Uterus (tissue), 4 donors: ENCODE measurements around the gene KRTAP29-1. TPM values are rescaled to one million over a fixed set of nuclear protein-coding genes. Genes with fewer than 3 reads are reported as not detected.

ENCODE experiments used
- DNase-seq, 2 donors: peaks; one replicate each; pipeline ENCODE4 v3.0.0-alpha.2; 2019 to 2020
- H3K27ac ChIP-seq, 2 donors: fragments of 200-600 bp; sonication (generic); 1 replicate in 1 of 2; 2 replicates in 1 of 2; pipeline ENCODE4 v1.5.1; 2016 to 2018
- H3K27me3 ChIP-seq, 2 donors: fragments of 200-600 bp; sonication (generic); one replicate each; pipeline ENCODE4 v1.5.1; 2018 to 2019; ENCODE audit warnings: control low read depth in 1 of 2
- H3K36me3 ChIP-seq, 2 donors: fragments of 200-600 bp; sonication (generic); one replicate each; pipeline ENCODE4 v1.5.1; 2019; ENCODE audit warnings: control low read depth in 1 of 2
- H3K4me1 ChIP-seq, 2 donors: fragments of 200-600 bp; sonication (generic); one replicate each; pipeline ENCODE4 v1.5.1; 2018 to 2019; ENCODE audit warnings: control low read depth in 1 of 2
- H3K4me3 ChIP-seq, 2 donors: fragments of 200-600 bp; sonication (generic); 1 replicate in 1 of 2; 2 replicates in 1 of 2; pipeline ENCODE4 v1.5.1; 2018 to 2019; ENCODE audit warnings: mild to moderate bottlenecking in 1 of 2
- H3K9me3 ChIP-seq, 2 donors: fragments of 200-600 bp; sonication (generic); one replicate each; pipeline ENCODE4 v1.5.1; 2019; ENCODE audit warnings: control low read depth in 1 of 2
- CTCF ChIP-seq, 4 experiments: fragments of 200-600 bp in 2 of 4; fragments of 450-650 bp in 2 of 4; sonication (generic) in 2 of 4; IDR thresholded peaks; one replicate each; pipeline ENCODE4 v1.5.1; 2016 to 2019; ENCODE audit warnings: antibody characterized with exemption in 4 of 4, mild to moderate bottlenecking in 2 of 4, moderate library complexity in 1 of 4
- POLR2A ChIP-seq, 2 donors: fragments of 450-650 bp; IDR thresholded peaks; one replicate each; pipeline ENCODE4 v1.6.1; 2016; ENCODE audit warnings: antibody characterized with exemption in 2 of 2, mild to moderate bottlenecking in 1 of 2, moderate library complexity in 1 of 2
- intact Hi-C: fragments of 100-400 bp; cut with DNase I; formaldehyde crosslinking; loops from one replicate; pipeline ENCODE4 v1.15.1; 2023; ENCODE audit warnings: low total_unique reads
- total RNA-seq, 4 donors: library from RNA; depleted of rRNA in 3 of 4; stranded (reverse); fragments of >200 nt in 3 of 4; gene quantifications; one replicate each; pipeline versions ENCODE4 v1.1.0 to v1.2.4, GENCODE V29; 2014 to 2023
- donor health status: DM: yes; HTN: yes; CAD: no.

Gene KRTAP29-1
- total RNA-seq, 4 donors from 2014 or later = not detected

- DNase-seq = no peak
- Histone ChIP-seq H3K27me3 (no peaks in the 10 kb centered on the region), H3K9me3 (no peaks in the 10 kb centered on the region), H3K4me3 (no peak overlapping the region), H3K36me3 (no peaks in the 10 kb centered on the region), H3K27ac (no peak overlapping the region), H3K4me1 (no peaks in the 10 kb centered on the region)
- intact Hi-C loops = no loop called here
- no peak for TF ChIP-seq CTCF (IDR thresholded peaks at IDR 0.05)
- TF ChIP-seq POLR2A (IDR thresholded peaks at IDR 0.05) = no peak
Measured at GRCh38 chr17:41338961-41339485, 36.4 kb upstream of the KRTAP29-1 start.

- no peaks in the 10 kb centered on the region for H3K27me3 ChIP-seq
- no peak overlapping the region for H3K4me3 ChIP-seq
- H3K36me3 ChIP-seq = no peaks in the 10 kb centered on the region
- H3K9me3 ChIP-seq = no peaks in the 10 kb centered on the region
- intact Hi-C loops = no loop called here
- TF ChIP-seq CTCF (IDR thresholded peaks at IDR 0.05) = no peak
- no peak overlapping the region for H3K27ac ChIP-seq
- no peaks in the 10 kb centered on the region for H3K4me1 ChIP-seq
- no peak for DNase-seq
Measured at GRCh38 chr17:41335747-41336146, 33.1 kb upstream of the KRTAP29-1 start.

- no peak for DNase-seq
- no peaks in the 10 kb centered on the region for H3K4me1 ChIP-seq
- H3K9me3 ChIP-seq = no peaks in the 10 kb centered on the region
- no peaks in the 10 kb centered on the region for H3K36me3 ChIP-seq
- H3K27ac ChIP-seq = no peak overlapping the region
- no peaks in the 10 kb centered on the region for H3K27me3 ChIP-seq
- intact Hi-C loops = no loop called here
- no peak overlapping the region for H3K4me3 ChIP-seq
- no peak for TF ChIP-seq POLR2A (IDR thresholded peaks at IDR 0.05)
- no peak for TF ChIP-seq CTCF (IDR thresholded peaks at IDR 0.05)
Measured at GRCh38 chr17:41334385-41335305, 32.0 kb upstream of the KRTAP29-1 start.

GRCh38 chr17:41333836-41334235, 31.2 kb upstream of the KRTAP29-1 start:
- Histone ChIP-seq H3K27ac (no peak overlapping the region), H3K4me1 (no peaks in the 10 kb centered on the region), H3K4me3 (no peak overlapping the region), H3K27me3 (no peaks in the 10 kb centered on the region), H3K36me3 (no peaks in the 10 kb centered on the region), H3K9me3 (no peaks in the 10 kb centered on the region)
- intact Hi-C loops = no loop called here
- no peak for DNase-seq
- TF ChIP-seq POLR2A (IDR thresholded peaks at IDR 0.05) (no peak), CTCF (IDR thresholded peaks at IDR 0.05) (no peak)

GRCh38 chr17:41333098-41333497, 30.4 kb upstream of the KRTAP29-1 start:
- intact Hi-C loops = no loop called here
- no peak for DNase-seq

More at GRCh38 chr17:41333098-41333497, 30.4 kb upstream of the KRTAP29-1 start:
- no peaks in the 10 kb centered on the region for H3K27me3 ChIP-seq
- H3K4me1 ChIP-seq = no peaks in the 10 kb centered on the region
- no peak overlapping the region for H3K4me3 ChIP-seq
- H3K9me3 ChIP-seq = no peaks in the 10 kb centered on the region
- TF ChIP-seq POLR2A (IDR thresholded peaks at IDR 0.05) = no peak
- TF ChIP-seq CTCF (IDR thresholded peaks at IDR 0.05) = no peak
- no peak overlapping the region for H3K27ac ChIP-seq
- no peaks in the 10 kb centered on the region for H3K36me3 ChIP-seq
